ENCODE data around the gene RENBP. TPM values are rescaled to one million over a fixed set of nuclear protein-coding genes. Genes with fewer than 3 reads are reported as not detected.
"Not testable (repeated sequence)": the region's sequence is repeated elsewhere in the genome, so short reads cannot be mapped to it uniquely, and the experiment has no call there.

RENBP gene
- total RNA-seq = 1 to 10 TPM; 6.8 to 7.5 TPM

DNA sequence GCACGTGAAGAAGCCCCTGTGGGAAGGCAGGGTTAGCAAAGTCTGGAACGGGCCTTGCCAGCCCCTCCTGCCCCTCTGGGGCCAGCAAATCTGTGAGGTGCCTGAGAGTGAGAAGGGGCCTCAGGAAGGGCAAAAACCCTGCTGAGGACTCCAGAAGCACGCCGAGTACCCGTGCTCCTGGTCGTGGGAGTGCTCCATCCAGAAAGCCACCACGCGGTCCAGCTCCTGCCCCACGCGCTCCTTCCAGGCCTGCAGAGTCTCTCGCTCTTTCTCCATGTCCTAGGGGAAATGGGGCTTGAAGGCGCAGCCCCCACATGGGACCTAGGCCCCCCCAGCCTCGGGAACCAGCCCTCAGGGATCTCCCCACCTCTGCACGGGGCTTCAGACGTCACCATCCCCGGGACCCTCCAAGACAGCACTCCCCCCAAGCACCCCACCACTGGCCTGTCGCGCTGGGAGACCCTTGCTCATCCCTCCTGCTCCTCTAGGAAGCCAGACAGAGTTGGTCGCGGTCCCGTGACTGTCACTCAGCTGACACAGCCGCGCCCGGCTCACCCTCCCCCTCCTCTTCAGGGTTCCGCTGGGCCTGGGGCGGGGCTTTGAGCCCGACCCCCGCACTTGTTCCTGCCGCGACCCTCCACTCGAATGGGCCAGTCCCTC lies at the start of gene RENBP:
TSS of gene RENBP (minus strand) at position 504 of the 660 bp plus-strand sequence. CDS start at position 471, 33 bp downstream.
- Mint-ChIP-seq H3K4me1 (peaks cover 16% of the 10 kb centered on the region), H3K9me3 (ENCODE audit: low read depth) (no peaks in the 10 kb centered on the region), H3K36me3 (peaks cover 2% of the 10 kb centered on the region), H3K27me3 (no peaks in the 10 kb centered on the region), H3K4me3 (peak within 1 kb of the TSS; percentile 63), H3K27ac (peak within 1 kb of the TSS; percentile 68)
- DNase-seq = peak; percentile 56
- peak; percentile 54 for ATAC-seq
- CTCF ChIA-PET = interaction anchor here (0.8 to 11.0 kb wide), 5 partner anchors 9 to 181 kb away, joined by 3 to 190 read pairs (median 4); partner anchors contain the start of genes ARHGAP4, IDH3G, NAA10 and PLXNB3

GRCh38 chrX:153993978-153994377 lies 49.5 kb upstream of the RENBP start:
- no peak for ATAC-seq
- H3K4me1 Mint-ChIP-seq = peaks cover 16% of the 10 kb centered on the region
- no peak overlapping the region for H3K27ac Mint-ChIP-seq
- no peak overlapping the region for H3K4me3 Mint-ChIP-seq
- no peaks in the 10 kb centered on the region for H3K36me3 Mint-ChIP-seq
- CTCF ChIA-PET = no interaction called here
- H3K27me3 Mint-ChIP-seq = no peaks in the 10 kb centered on the region
- H3K9me3 Mint-ChIP-seq (ENCODE audit: low read depth) = no peaks in the 10 kb centered on the region
- DNase-seq = no peak

DNA sequence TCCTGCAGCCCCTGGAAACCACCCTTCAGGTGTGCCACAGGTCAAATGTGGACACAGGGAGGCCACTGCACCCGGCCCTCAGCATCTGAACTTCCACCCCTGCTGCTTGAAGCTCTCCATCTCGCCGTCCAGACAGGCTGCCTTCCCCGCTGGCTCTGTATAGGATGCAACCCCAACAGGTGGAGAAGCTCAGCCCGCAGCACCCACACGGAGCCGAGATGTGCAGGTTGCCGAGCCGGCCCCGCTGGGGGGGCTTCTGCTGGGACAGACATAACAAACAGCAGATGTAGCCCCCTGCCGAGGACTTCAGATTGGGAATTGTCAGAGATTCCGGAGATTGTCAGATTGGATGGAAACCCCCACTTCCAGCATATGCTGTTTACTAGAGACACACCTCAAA lies 48.6 kb upstream of the RENBP start:
- Mint-ChIP-seq H3K4me3 (no peak overlapping the region), H3K27ac (no peak overlapping the region), H3K27me3 (no peaks in the 10 kb centered on the region), H3K9me3 (ENCODE audit: low read depth) (no peaks in the 10 kb centered on the region), H3K36me3 (no peaks in the 10 kb centered on the region), H3K4me1 (peaks cover 18% of the 10 kb centered on the region)
- DNase-seq (no peak), ATAC-seq (no peak)
- CTCF ChIA-PET = interaction anchor here (2.2 kb wide), 1 partner anchor 20 kb away, joined by 6 read pairs; no protein-coding TSS in a partner anchor

DNA sequence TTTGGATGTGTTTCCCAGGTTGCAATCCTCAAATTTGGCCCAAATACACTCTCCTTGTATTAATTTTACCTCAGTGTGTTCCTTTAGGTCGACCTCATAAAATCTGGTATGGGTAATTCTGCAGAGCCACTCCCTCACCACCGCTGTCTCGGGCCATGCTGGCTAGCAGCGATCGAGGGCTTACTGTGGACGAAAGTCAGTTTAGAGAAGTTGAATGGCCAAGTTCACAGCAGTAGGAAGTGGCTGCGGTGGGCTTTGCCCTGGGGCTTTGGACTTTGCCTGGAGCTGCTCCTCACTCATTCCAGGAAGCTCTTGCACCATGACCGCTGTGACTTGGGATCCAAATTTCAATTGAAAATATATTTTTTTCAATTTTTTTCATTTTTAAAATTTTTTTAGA lies 47.7 kb upstream of the RENBP start:
- Mint-ChIP-seq H3K36me3 (no peaks in the 10 kb centered on the region), H3K4me3 (no peak overlapping the region), H3K4me1 (peaks cover 19% of the 10 kb centered on the region), H3K9me3 (ENCODE audit: low read depth) (no peaks in the 10 kb centered on the region), H3K27me3 (no peaks in the 10 kb centered on the region), H3K27ac (no peak overlapping the region)
- CTCF ChIA-PET = interaction anchor here (2.2 kb wide), 1 partner anchor 21 kb away, joined by 6 read pairs; no protein-coding TSS in a partner anchor
- no peak for DNase-seq
- no peak for ATAC-seq

GRCh38 chrX:153991013-153991580 lies 46.7 kb upstream of the RENBP start:
- DNase-seq = no peak
- Mint-ChIP-seq H3K36me3 (no peaks in the 10 kb centered on the region), H3K27me3 (no peaks in the 10 kb centered on the region), H3K4me1 (peaks cover 27% of the 10 kb centered on the region), H3K9me3 (ENCODE audit: low read depth) (no peaks in the 10 kb centered on the region), H3K27ac (no peak overlapping the region), H3K4me3 (no peak overlapping the region)
- CTCF ChIA-PET = interaction anchor here (1.9 to 2.2 kb wide), 2 partner anchors 10 to 22 kb away, joined by 6 to 7 read pairs; no protein-coding TSS in a partner anchor
- no peak for ATAC-seq

- CTCF ChIA-PET = interaction anchor here (1.0 to 1.9 kb wide), 3 partner anchors 9 to 24 kb away, joined by 3 to 7 read pairs (median 5); no protein-coding TSS in a partner anchor
- no peaks in the 10 kb centered on the region for H3K9me3 Mint-ChIP-seq (ENCODE audit: low read depth)
- peak overlapping the region; percentile 79 for H3K27ac Mint-ChIP-seq
- no peaks in the 10 kb centered on the region for H3K27me3 Mint-ChIP-seq
- no peak overlapping the region for H3K4me3 Mint-ChIP-seq
- peak; percentile 48 for DNase-seq
- no peak for ATAC-seq
- H3K36me3 Mint-ChIP-seq = no peaks in the 10 kb centered on the region
- peaks cover 31% of the 10 kb centered on the region for H3K4me1 Mint-ChIP-seq
These were observed 45.7 kb upstream of the RENBP start for GRCh38 chrX:153989973-153990655.

GRCh38 chrX:153988493-153988892 lies 44.0 kb upstream of the RENBP start:
- CTCF ChIA-PET = interaction anchor here (1.2 kb wide), 1 partner anchor 25 kb away, joined by 3 read pairs; no protein-coding TSS in a partner anchor
- Mint-ChIP-seq H3K27ac (no peak overlapping the region), H3K36me3 (no peaks in the 10 kb centered on the region), H3K9me3 (ENCODE audit: low read depth) (no peaks in the 10 kb centered on the region), H3K27me3 (no peaks in the 10 kb centered on the region), H3K4me1 (peaks cover 47% of the 10 kb centered on the region), H3K4me3 (no peak overlapping the region)
- ATAC-seq (no peak), DNase-seq (no peak)

GRCh38 chrX:153984351-153985178 lies 40.1 kb upstream of the RENBP start:
- peak; percentile 32 for ATAC-seq
- peaks cover 4% of the 10 kb centered on the region for H3K36me3 Mint-ChIP-seq
- H3K9me3 Mint-ChIP-seq (ENCODE audit: low read depth) = no peaks in the 10 kb centered on the region
- H3K4me1 Mint-ChIP-seq = peaks cover 65% of the 10 kb centered on the region
- H3K4me3 Mint-ChIP-seq = peak overlapping the region; percentile 72
- no peaks in the 10 kb centered on the region for H3K27me3 Mint-ChIP-seq
- CTCF ChIA-PET = interaction anchor here (1.0 kb wide), 1 partner anchor 10 kb away, joined by 4 read pairs; no protein-coding TSS in a partner anchor
- peak; percentile 68 for DNase-seq
- H3K27ac Mint-ChIP-seq = peak overlapping the region; percentile 95

- Mint-ChIP-seq H3K27ac (peak overlapping the region; percentile 97), H3K27me3 (no peaks in the 10 kb centered on the region), H3K36me3 (peaks cover 4% of the 10 kb centered on the region), H3K4me1 (peaks cover 61% of the 10 kb centered on the region), H3K9me3 (ENCODE audit: low read depth) (no peaks in the 10 kb centered on the region), H3K4me3 (peak overlapping the region; percentile 43)
- DNase-seq (no peak), ATAC-seq (no peak)
- CTCF ChIA-PET = no interaction called here
These were observed 38.9 kb upstream of the RENBP start for GRCh38 chrX:153983321-153983801.

DNA sequence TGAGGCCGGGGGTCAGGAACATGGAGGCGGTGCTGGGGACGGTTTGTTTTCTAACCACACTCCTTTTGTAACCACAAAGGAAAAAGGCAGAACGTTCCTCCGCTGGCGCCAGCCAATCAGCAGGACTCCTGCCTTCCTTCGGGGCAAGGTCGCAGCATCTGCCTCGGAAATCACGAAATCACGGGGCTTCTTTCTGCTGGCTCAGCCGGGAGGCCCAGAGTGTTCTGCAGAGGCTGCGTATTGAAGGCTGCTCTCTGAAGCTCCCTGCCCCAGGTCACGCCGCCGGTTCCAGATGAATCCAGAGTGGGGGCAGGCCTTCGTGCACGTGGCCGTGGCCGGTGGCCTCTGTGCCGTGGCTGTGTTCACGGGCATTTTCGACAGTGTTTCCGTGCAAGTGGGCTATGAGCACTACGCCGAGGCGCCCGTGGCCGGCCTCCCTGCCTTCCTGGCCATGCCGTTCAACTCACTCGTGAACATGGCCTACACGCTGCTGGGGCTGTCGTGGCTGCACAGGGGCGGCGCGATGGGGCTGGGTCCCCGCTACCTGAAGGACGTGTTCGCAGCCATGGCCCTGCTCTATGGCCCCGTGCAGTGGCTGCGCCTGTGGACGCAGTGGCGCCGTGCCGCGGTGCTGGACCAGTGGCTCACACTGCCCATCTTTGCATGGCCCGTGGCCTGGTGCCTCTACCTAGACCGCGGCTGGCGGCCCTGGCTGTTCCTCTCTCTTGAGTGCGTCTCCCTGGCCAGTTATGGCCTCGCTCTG lies 37.5 kb upstream of the RENBP start:
- CTCF ChIA-PET = interaction anchor here (1.0 to 2.2 kb wide), 9 partner anchors 9 to 55 kb away, joined by 3 to 7 read pairs (median 5); partner anchors contain the start of genes HCFC1 and TMEM187
- Mint-ChIP-seq H3K27me3 (no peaks in the 10 kb centered on the region), H3K36me3 (peaks cover 4% of the 10 kb centered on the region), H3K4me1 (peaks cover 55% of the 10 kb centered on the region), H3K27ac (peak overlapping the region; percentile 97), H3K4me3 (peak overlapping the region; percentile 55), H3K9me3 (ENCODE audit: low read depth) (no peaks in the 10 kb centered on the region)
- DNase-seq (peak; percentile 82), ATAC-seq (peak; percentile 43)

DNA sequence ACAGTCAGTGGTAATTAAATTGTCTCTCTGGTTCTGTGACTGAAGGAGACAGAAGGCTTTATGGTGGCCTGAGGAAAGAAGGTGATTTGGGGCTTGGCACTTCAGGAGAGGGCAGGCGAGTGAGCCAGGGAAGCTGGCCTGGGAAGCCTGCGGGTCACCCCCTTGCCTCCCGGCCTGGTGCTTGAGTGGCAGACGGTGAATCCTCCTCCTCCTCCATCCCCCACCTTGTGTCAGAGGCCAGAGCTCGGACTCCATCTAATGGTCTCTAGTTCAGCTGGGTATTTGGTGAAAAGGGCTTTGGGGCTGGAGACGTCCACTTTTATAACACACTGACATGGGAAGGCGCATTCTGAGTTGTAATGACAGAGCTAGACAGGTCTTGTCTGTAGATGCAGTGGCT lies 36.8 kb upstream of the RENBP start:
- Mint-ChIP-seq H3K27ac (peak overlapping the region; percentile 97), H3K36me3 (peaks cover 4% of the 10 kb centered on the region), H3K27me3 (no peaks in the 10 kb centered on the region), H3K4me3 (peak overlapping the region; percentile 55), H3K9me3 (ENCODE audit: low read depth) (no peaks in the 10 kb centered on the region), H3K4me1 (peaks cover 50% of the 10 kb centered on the region)
- DNase-seq = no peak
- peak; percentile 1 for ATAC-seq
- CTCF ChIA-PET = interaction anchor here (0.6 to 2.2 kb wide), 11 partner anchors 8 to 112 kb away, joined by 3 to 7 read pairs (median 5); partner anchors contain the start of genes HCFC1 and TMEM187

DNA sequence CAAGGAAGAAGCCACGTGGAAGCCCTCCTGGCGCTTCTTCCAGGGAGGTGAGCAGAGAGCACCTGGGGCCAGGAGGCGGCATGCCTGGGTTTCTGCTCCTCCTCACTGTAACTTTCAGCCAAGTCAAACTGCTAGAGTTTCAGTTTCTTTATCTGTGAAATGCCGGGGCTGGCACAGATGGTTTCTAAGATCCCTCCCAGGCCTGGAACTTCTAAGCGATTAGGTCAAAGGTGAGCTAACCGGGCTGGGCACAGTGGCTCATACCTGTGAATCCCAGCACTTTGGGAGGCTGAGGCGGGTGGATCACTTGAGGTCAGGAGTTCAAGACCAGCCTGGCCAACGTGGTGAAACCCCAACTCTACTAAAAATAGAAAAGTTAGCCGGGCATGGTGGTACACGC lies 36.0 kb upstream of the RENBP start:
- not testable (repeated sequence) for DNase-seq; H3K9me3 Mint-ChIP-seq (ENCODE audit: low read depth); H3K36me3 Mint-ChIP-seq; H3K27me3 Mint-ChIP-seq
- Mint-ChIP-seq H3K4me3 (peak overlapping the region; percentile 69), H3K27ac (peak overlapping the region; percentile 97), H3K4me1 (peaks cover 51% of the 10 kb centered on the region)
- CTCF ChIA-PET = interaction anchor here (0.8 to 2.2 kb wide), 7 partner anchors 9 to 54 kb away, joined by 3 to 7 read pairs (median 4); partner anchors contain the start of gene HCFC1
- peak; percentile 59 for ATAC-seq
